Fibroblast of skin of right biceps (primary cell): ENCODE measurements around the gene STK32C.
"Not testable (repeated sequence)": the region's sequence is repeated elsewhere in the genome, so short reads cannot be mapped to it uniquely, and the experiment has no call there.

Experiments
- DNase-seq: peaks from one replicate; pipeline ENCODE4 v3.0.0-alpha.2; 2013

STK32C gene

DNA sequence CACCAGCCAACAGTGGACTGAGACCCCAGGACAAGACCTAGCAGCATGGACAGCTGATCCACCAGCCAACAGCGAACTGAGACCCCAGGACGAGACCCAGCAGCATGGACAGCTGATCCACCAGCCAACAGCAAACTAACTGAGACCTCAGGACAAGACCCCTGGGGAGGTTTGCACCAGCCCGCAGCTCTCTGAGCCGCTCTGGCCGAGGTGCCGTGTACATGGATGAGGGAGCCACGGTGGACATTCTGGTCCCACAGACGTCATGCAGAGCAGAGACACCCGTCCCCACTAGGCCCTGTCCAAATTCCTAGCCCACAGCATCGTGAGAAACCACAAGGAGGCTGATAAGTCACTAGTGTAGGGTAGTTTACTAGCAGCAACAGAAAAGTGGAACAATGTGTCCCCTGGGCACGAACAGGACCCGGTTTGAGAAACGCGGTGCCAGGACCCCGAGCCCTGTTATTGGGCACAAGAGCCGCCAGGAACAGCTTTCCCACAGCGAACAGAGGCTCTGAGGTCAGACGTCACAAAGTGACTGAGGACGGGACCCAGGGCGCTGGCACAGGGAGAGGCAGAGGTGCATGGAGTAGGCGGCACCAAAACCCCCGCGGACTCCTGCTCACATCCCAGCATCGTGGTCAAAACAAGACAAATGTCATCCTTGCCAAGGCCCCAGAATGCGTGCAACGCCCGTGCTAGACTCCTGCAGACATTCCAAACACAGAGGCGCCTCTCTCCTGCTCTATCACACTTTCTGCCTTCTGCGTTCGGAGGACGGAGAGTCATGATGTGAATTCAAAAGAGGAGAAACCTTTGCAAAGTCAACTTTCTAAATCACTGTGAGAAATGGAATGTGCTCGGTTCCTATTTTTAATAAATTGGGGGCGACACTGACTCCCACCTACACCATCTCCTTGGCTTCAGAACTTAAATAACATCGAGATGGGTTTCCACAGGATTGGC lies 8.1 kb downstream of the STK32C start:
- no peak for DNase-seq

DNA sequence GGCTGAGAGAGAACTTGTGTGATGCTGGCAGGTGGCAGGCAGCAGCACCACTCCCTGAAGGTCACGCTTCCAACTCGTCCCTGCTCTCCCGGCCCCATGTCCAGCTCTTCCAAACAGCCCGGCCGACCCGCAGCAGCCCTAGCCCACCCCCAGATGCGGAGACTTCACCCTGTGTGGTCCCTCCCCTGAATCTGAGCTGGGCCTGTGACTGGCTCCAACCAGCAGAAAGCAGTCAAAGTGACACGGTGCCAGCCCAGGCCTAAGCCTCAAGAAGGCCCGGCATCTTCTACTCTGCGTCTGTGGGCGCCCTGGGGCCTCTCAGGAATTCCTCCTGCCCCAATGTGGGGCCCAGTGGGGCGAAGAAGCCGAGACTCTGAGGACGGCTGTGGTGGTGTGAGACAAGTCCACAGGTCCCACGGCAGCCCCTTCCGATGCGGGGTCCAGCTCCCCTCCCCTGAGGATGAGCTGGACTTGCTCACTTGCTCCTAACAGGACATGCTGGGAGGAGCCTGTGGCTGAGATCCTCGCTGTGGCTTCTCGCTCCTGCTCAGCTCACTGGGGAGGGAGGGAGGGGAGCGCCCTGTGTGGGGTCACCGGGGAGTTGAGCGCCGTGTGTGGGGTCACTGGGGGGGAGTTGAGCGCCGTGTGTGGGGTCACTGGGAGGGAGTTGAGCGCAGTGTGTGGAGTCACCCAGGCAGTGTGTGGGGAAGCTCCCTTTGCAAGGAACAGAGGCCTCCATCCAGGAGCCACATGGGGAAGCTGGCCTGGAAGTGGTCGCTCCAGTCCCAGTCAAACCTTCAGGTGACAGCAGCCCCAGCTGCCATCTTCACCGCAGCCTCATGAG lies 9.5 kb downstream of the STK32C start:
- DNase-seq: no peak

DNA sequence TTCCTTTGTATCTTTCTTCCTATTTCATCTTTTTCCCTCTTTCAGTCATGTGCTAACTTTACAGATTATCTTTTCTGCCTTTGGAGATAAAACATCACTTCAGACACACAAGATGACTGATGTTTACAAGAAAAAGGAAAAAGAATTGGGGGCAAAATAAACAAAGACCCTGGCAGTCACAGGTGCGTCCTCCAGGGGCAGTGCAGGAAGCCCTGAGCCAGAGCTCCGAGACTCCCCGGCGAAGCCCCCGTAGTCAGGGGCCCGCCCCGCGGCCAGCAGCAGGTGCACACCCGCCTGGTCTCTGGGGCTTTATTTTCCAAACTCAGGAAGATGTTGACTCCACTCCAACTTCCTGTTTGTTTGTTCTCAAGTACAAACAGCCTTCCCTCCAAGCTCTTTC lies 10.2 kb downstream of the STK32C start:
- no peak for DNase-seq

DNA sequence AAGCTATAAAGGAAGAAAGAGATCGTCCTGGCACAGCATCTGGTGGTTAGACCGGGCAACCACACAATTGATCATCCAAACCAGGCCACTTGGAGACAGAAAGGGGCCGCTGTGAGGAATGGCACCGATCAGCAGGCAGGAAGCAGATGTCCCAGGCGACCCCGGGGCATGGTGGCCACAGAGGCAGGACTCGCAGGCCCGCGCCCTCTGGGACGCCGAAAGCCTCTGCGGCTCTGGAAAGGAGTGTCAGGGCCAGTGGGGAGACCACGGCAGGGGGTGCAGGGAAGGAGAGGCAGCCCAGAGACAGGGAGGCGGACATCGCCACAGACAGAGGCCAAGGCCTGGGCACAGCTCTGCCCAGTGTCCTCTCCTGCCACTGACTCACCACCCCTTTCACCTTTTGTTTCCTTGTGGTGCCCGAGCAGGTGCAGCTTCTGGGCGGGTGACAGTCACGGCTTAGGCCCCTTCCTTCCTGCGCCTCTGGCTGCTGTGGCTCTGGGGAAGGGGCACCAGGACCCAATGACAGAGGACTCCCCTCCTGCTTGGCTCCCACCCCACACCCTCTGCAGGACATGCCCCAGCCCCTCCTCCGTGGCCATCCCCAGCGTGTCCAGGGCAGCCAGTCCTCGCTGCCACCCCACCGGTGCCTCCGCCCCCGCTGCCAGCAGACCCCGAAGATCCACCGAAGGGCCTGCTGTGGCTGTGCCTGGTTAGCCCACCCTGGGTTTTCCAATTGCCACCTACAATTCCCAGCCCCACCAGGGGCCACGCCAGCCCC lies 10.9 kb downstream of the STK32C start:
- no peak for DNase-seq

DNA sequence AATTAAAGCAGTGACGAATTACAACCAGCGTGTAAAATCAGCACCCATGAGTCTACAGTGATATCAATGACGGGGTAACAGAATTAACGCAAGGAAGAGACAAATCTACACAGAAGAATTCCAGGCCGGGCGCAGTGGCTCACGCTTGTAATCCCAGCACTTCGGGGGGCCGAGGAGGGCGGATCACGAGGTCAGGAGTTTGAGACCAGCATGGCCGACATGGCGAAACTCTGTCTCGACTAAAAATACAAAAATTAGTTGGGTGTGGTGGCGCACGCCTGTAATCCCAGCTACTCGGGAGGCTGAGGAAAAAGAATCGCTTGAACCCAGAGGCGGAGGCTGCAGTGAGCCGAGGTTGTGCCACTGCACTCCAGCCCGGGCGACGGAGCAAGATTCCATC lies 12.3 kb downstream of the STK32C start:
- DNase-seq: not testable (repeated sequence)

DNA sequence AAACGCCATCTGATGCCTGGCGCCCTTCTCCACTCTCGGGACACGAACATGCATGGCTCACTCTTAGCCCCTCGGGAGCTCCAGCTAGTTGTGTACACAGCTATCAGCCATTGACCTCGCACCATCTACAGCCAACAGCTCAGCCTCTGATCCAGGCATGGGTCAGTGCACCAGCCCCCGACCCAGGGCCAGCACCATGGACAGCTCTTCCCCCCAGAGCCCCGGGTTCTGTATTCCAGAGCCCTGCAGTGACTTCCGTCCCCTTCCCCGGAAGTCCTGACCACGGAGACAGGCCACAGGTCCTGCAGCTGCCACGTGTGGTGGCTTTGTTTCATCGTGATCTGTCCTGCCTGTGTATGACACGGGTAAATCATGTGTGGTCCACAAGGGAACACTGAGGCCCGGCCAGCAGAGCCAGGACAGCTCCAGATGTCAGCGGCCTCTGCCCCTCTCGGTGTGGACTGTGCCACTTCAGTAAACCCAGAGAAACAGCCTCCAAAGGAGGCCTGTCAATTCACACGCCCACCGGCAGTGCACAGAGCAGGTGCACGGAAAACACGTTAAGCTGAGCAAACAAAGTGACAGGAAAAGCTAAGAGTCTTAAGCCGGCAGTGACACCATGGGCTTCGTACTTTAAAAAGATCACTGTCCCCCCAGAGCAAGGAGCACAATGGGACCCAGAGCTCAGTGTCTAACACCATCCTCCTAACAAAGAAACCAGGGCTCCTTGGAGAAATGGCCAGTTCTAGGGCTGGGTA lies 13.0 kb downstream of the STK32C start:
- no peak for DNase-seq

DNA sequence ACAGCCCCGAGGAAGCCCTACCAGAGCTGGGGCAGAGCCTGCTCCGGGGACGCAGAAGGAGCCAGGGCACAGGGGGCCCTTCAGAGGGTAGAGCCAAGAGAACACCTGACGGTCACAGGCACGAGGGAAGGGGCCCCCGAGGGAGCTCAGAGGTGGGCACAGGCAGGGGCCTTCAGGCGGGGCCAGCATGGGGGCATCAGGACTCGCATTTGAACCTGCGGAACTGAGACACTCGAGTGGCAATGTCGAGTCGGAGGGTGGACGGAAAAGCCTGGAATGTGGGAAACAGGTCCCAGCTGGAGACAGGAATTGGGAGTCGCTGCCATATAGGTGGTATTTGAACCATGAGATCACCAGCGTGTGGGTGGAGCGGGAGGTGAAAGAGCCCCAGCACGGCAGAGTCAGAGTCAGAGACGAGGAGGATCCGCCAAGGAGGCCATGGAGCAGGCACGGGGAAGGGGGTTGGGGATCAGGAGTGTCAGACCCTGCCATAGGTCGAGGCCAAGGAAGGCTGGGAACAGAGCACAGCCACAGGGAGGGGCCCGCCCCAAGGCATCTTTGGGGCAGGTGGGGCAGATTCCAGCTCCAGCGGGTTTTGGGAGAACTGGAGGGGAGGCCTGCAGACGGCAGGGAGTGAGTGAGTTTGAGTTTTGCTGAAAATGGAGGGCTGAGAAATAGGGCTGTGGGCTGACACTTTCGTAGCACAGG lies 13.8 kb downstream of the STK32C start:
- DNase-seq: no peak

DNA sequence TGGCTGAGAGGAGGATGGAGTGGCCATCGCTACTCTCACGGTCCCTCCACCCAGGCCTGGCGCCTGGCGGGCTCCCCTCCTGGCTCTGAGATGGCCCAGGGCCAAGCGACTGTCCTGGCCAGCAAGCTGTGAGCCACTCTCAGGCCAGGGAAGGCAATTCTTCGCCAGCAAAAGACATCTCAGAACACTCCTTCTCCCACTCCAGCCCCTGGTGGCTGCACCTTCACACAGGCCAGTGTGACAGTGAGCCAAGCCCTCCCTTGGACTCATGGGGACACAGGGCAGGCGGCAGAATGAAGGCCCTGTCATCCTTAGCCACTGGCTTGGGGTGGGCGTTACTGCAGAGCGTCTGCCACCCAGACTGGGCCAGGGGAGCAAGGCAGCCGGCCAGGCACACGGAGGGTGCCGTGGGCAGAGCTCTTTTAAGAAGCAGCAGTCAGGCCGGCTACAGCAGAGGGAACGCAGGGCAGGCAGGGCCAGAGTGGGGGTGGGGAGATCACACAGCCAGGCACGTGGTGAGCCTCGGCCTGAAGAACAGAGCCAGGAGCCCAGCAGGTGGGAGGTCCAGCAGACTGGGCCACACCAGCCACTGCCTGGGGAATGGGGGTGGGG lies 14.4 kb downstream of the STK32C start:
- DNase-seq: no peak

DNA sequence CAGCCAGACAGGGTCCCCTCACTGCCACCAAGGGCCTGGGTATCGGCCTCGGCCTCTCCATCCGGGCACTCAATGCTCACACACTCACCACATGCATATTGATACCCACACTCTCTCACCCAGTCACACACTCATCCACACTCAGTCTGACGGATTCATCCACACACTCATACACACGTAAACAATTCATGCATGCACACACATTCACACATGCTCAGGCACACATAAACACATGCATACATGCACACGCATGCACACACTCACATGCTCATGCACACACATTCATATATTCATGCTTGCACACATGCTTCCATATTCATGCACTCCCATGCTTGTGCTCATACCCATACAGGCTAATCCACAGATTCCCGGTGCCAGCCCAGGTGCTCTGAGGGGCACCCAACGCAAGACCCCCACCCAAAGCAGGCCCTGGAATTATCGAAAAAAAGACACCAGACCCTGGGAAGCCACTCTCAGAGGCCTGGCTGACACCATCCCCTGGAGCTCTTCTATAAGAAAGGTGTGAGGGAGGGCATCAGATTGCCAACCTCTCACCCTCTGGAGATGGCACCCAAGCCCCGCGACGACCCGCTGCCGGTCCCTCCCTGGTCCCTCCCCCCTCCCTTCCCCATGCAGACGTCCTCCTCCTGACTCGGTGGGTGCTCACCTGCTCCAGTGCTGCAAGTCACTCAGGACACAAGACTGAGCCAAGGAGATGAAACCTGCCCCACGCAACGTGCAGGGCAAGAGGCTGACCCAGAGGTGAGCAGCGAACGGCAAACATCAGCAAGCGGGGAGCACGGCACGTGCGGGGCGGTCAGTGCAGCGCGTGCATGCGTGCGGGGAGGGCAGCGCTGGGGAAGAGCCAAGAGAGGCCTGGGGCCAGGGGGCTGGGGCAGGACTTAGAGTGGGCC lies 15.2 kb downstream of the STK32C start:
- DNase-seq: no peak

DNA sequence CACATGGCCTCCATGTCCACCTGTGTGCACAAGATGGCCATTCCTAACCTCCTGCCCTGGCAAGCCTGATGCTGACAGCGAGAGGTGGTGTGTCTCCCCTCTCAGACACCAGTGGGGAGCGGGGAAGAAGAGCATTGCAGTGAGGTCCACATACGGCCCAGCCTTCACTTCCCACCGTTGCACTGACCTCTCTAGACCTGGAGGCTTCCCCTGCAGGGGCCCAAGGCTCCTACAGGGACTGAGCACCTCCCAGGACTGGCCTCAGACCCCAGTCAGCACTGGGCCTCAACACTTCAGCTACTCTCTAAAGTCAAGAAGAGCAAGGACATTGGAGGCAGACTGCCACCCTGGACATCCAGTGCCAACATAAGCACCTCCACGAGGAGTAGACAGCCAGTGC lies 15.9 kb downstream of the STK32C start:
- DNase-seq: no peak

DNA sequence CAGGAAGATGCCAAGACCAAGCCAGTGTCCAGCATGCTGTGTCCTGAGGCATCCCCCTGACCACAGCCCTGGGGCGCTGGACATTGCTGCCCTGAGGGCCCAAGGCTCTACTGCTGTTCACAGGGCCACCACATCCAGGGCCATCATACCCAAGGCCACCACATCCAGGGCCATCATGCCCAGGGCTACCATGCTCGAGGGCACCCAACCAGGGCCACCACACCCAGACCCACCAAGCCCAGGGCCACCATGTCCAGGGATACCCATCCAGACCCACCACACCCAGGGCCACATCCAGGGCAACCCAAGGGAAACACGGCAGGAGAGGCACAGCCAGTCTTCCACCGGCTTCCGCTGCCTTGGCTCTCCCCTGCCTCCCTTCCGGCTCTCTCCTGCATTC lies 17.1 kb downstream of the STK32C start:
- no peak for DNase-seq

DNA sequence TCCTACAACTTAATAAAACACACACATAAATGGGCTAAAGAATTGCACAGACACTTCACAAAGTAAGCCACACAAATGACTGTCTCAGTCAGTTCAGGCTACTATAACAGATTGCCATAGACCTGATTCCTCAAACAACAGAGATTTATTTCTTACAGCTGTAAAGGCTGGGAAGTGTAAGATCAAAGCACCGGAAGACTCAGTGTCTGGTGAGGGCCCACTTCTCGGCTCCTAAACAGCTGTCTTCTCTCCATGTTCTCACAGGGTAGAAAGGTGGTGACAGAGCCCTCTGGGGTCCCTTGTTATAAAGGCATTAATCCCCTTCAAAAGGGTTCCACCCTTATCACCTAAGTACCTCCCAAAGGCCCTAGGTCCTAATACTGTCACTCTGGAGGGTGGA lies 18.3 kb downstream of the STK32C start:
- no peak for DNase-seq

DNA sequence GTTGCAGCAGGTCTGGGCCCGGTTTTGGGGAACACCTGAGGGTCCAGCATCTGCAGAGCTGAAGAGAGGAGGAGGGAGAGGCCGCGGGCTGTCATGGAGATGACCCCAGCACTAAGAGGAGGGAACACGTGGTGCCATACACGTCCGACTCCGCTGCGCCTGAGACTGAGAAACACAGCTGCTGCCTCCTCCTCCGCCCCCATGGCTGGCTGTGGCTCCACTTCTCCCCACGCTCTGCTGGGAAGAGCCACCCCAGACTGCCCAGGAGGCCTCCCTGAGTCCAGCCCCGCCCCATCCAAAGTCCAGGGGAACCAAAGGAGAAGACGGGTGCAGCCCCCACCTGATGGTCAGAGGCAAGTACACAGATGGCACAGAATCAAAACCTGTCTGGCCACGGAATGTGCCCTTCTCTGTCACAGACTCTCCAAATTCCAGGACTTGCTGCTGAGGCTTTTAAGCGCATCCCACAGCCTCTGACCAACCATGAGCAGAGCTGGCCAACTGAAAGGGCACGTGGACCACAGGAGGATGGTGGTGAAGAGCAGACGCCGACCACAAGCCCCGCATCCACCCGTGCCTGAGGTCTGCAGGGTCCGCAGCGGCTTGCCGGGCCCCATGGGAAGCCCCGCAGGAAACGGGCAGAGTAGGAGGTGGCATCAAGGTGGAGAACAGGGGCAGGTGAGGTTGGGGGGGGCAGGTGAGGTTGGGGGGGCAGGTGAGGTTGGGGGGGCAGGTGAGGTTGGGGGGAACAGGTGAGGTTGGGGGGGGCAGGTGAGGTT lies 24.0 kb downstream of the STK32C start:
- DNase-seq: no peak

DNA sequence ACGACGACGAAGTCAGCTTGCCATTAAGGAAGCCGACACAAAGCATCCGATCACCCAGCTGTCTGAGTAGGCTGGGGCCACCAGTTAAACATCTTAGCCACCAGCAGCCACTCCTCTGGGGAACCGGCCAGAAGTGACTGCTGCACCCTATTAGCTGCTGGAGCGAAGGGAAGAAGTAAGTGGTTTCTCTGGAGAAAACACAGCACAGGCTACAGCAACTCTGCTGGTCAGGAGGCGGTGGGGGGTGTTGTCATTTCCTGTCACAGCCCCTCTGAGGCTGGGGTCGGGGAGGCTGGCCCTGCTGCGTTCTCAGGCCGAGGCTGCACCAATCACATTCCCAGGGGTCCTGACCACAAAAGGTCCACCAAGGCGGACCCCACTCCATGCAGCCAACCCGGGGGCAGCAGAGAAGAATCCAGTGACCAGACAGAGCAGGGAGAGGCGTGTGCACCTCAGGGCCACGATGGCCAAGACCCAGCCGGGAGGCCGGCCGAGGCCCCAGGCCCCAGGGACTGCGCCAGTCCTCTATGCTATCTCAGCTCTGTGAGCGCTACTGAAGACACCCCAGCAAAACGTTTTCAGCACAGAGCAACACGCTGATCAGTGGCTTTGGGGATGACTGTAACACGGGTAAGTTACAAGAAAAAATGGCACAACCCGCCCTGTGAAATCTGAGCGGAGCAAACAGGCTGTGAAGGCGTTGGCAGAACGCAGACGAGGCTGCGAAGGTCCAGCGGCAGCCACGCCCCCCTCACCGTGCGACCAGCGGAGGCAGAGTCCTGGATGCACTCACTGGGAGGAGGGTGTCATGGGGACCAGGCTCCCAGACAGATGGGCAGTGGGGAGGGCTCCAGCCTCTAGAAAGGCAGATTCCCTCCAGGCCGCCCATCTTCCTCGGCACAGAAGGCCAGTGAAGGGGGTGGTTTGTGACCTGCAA lies 24.8 kb downstream of the STK32C start:
- DNase-seq: no peak

DNA sequence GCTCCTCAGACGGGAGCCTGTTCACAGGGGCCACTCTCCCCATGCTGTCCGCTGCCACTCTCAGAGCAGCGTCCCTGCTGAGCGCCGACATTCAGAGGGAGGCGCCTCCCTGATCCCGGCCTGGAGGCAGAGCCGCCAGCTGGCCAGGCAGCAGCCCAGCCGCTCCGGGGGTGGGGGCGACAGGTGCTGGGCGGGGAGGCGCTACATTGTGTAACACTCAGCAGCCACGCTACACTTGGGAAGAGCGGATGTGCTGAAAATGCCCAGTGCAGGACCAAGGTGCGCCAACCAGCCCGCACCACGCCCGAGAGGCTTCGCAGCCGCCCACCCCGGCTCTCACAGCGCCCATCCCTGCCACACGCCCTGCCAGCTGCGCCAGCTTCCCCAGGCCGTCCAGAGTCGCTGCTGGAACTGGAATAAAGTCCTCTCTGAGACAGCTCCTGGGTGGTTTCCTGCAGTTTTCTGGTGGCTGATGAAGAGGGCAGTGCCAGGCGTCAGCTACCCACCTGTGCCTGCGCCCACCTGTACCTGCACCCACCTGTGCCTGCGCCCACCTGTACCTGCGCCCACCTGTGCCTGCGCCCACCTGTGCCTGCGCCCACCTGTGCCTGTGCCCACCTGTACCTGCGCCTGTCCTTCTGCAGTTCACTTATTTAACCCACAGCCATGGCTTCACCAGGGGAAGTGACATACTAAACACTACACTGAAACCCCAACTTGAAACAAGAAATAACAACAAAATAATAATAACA lies 25.7 kb downstream of the STK32C start:
- DNase-seq: no peak

DNA sequence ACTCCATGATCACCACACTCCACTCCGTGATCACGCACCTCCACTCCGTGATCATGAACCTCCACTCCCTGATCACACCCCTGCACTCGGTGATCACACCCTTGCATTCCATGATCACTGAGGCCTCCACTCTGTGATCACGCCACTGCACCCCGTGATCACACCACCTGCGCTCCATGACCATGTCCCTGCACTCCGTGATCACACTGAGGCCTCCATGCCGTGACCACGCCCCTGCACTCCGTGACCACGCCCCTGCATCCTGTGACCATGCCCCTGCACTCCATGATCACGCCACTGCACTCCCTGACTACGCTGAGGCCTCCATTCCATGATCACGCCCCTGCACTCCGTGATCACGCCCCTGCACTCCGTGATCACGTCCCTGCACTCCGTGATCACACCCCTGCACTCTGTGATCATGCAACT lies 27.1 kb downstream of the STK32C start:
- no peak for DNase-seq
